Activated B cell treated with CpG ODN at 0.5 μM for 24 hours (primary cell): ENCODE measurements around the gene GNAL. TPM values are rescaled to one million over a fixed set of nuclear protein-coding genes. Genes with fewer than 3 reads are reported as not detected.
"Not testable (repeated sequence)": the region's sequence is repeated elsewhere in the genome, so short reads cannot be mapped to it uniquely, and the experiment has no call there.

ENCODE experiments used
- ATAC-seq: fragments of 200-7000 bp; cut with Tn5 transposase; one replicate; pipeline ENCODE4 v1.10.0; 2021; ENCODE audit warnings: low read depth, mild to moderate bottlenecking, moderate library complexity
- CTCF ChIA-PET: fragments of 350-600 bp; sonication (Branson Sonifier 250); formaldehyde crosslinking; loops from one replicate; lab custom pipeline; 2021; ENCODE audit warnings: antibody characterized with exemption; lab: Charles Lee
- POLR2A ChIA-PET: fragments of 350-600 bp; sonication (Branson Sonifier 250); formaldehyde crosslinking; loops from one replicate; lab custom pipeline; 2021; ENCODE audit warnings: antibody characterized with exemption; lab: Charles Lee
- DNase-seq: peaks from one replicate; pipeline ENCODE4 v3.0.0; 2022
- H3K27ac Mint-ChIP-seq: one replicate; pipeline ENCODE4 v1.8.0; 2020; ENCODE audit warnings: mixed read lengths
- H3K27me3 Mint-ChIP-seq: one replicate; pipeline ENCODE4 v1.8.0; 2021; ENCODE audit warnings: mixed read lengths
- H3K36me3 Mint-ChIP-seq: one replicate; pipeline ENCODE4 v1.8.0; 2021; ENCODE audit warnings: low read depth, mixed read lengths
- H3K4me1 Mint-ChIP-seq: one replicate; pipeline ENCODE4 v1.8.0; 2021; ENCODE audit warnings: mixed read lengths
- H3K4me3 Mint-ChIP-seq: one replicate; pipeline ENCODE4 v1.8.0; 2020; ENCODE audit warnings: mild to moderate bottlenecking, mixed read lengths
- H3K9me3 Mint-ChIP-seq: one replicate; pipeline ENCODE4 v1.8.0; 2020; ENCODE audit warnings: mixed read lengths
- intact Hi-C: fragments of 100-400 bp; cut with micrococcal nuclease; formaldehyde crosslinking; loops from one replicate; pipeline ENCODE4 v1.15.1; 2024
- total RNA-seq: library from RNA; stranded (reverse); gene quantifications from 2 replicates; pipeline ENCODE4 v1.2.3, GENCODE V29; 2022
- TF ChIP-seq, protein P1 (sequence below): fragments of 200-600 bp; IDR thresholded peaks from one replicate; pipeline ENCODE4 v1.8.0; 2022; ENCODE audit warnings: antibody characterized with exemption, mild to moderate bottlenecking

The GNAL gene
- total RNA-seq, 1 donor from 2014 or later, result not detected

DNA sequence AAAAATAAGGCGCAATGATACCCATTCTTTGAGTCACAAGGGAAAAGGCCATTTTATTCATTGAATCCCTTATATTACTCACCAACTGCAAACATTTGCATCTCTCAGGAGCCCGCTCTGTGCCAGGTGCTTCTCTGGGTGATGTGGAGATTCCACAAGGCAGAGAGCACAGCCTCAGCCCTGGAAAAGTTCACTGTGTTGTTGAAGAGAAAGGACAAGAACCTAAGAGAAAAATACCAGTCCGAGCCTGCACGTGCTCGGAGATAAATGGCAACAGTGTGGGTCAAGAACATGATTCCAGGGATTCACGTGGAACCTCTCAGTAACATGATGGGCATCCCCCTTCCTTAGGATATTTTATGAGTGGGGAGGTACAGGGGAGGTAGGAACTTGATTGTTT, 11.8 kb downstream of the GNAL start:
- no peak overlapping the region for H3K27ac Mint-ChIP-seq
- intact Hi-C loops, result no loop called here
- H3K9me3 Mint-ChIP-seq, result no peaks in the 10 kb centered on the region
- POLR2A ChIA-PET, result no interaction called here
- no peaks in the 10 kb centered on the region for H3K36me3 Mint-ChIP-seq
- TF ChIP-seq, protein P1, sequence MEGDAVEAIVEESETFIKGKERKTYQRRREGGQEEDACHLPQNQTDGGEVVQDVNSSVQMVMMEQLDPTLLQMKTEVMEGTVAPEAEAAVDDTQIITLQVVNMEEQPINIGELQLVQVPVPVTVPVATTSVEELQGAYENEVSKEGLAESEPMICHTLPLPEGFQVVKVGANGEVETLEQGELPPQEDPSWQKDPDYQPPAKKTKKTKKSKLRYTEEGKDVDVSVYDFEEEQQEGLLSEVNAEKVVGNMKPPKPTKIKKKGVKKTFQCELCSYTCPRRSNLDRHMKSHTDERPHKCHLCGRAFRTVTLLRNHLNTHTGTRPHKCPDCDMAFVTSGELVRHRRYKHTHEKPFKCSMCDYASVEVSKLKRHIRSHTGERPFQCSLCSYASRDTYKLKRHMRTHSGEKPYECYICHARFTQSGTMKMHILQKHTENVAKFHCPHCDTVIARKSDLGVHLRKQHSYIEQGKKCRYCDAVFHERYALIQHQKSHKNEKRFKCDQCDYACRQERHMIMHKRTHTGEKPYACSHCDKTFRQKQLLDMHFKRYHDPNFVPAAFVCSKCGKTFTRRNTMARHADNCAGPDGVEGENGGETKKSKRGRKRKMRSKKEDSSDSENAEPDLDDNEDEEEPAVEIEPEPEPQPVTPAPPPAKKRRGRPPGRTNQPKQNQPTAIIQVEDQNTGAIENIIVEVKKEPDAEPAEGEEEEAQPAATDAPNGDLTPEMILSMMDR, result no peak
- ATAC-seq (no peak), DNase-seq (no peak)
- no peaks in the 10 kb centered on the region for H3K4me1 Mint-ChIP-seq
- CTCF ChIA-PET, result no interaction called here
- H3K4me3 Mint-ChIP-seq, result no peak overlapping the region
- H3K27me3 Mint-ChIP-seq, result peaks cover 11% of the 10 kb centered on the region

DNA sequence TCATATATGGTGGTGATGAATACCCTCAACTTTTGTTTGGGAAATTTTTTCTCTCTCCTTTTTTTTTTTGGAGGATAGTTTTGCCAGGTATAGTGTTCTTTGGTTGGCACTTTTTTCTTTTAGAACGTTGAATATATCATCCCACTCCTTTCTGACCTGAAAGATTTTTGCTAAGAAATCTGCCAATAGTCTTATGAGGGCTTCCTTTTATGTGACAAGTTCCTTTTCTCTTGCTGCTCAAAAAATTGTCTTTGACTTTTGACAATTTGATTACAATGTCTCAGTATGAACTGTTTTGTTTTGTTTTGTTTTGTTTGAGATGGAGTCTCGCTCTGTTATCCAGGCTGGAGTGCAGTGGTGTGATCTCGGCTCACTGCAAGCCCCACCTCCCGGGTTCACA, 21.5 kb downstream of the GNAL start:
- ATAC-seq (no peak), DNase-seq (no peak)
- Mint-ChIP-seq H3K9me3 (peaks cover 9% of the 10 kb centered on the region), H3K27ac (no peak overlapping the region), H3K36me3 (no peaks in the 10 kb centered on the region), H3K27me3 (peaks cover 25% of the 10 kb centered on the region), H3K4me1 (no peaks in the 10 kb centered on the region), H3K4me3 (no peak overlapping the region)
- CTCF ChIA-PET, result interaction anchor here (0.7 kb wide), 1 partner anchor 291 kb away, joined by 4 read pairs; no protein-coding TSS in a partner anchor
- intact Hi-C loops, result no loop called here
- TF ChIP-seq, protein P1, result no peak
- POLR2A ChIA-PET, result no interaction called here

DNA sequence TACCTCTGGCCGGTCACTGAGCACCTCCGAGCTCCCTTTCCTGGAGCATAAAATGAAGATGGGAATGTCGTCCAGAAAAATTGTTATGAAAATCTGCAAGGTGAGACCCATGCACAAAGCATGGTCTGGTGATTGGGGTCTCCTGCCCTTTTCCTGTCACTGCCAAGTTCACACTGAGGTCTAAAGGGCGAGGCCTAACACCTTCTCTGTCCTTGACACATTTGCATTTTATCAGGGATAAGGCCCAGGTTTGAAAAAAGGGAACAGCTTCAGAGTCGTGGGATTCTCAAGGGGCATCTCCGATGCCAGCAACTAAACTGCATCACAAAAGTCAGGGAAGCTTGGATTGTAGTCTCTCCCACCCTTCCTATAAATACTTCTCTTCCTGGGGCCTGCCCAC, 24.7 kb downstream of the GNAL start:
- intact Hi-C loops, result no loop called here
- H3K4me3 Mint-ChIP-seq, result no peak overlapping the region
- POLR2A ChIA-PET, result no interaction called here
- no peak for ATAC-seq
- H3K9me3 Mint-ChIP-seq, result peaks cover 9% of the 10 kb centered on the region
- CTCF ChIA-PET, result no interaction called here
- no peak for DNase-seq
- TF ChIP-seq, protein P1, result no peak
- H3K27me3 Mint-ChIP-seq, result peaks cover 30% of the 10 kb centered on the region
- H3K4me1 Mint-ChIP-seq, result no peaks in the 10 kb centered on the region
- H3K36me3 Mint-ChIP-seq, result no peaks in the 10 kb centered on the region
- no peak overlapping the region for H3K27ac Mint-ChIP-seq

DNA sequence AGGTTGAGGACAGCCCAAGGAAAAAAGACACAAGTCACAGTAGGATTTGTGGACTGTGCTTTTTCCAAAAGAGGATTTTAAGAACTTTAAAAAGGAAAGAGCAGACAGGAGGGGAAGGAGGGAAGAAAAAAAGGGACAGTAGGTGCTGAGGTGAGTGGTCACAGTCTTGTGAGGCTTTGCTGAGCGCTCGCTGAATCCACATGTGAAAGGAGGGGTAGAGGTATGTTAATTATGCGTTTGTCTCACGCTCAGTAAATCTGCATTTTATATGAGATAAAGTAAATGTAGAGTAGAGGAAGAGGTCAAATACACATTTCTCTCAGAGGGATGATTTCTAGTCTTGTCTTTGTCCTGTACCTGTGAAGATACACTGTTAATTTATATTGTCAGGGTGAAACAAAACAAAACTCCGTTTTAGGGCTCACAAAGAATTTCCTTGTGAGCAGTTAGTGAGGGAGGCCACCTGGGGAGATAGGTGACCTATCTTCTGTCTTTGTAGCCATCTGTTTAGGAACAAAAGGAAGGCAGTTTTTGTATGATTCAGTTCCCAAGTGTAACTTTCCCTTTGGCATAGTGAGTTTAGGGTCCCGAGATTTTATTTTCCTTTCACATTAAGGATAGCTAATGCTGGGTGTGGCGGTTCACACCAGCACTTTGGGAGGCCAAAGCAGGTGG, 25.3 kb downstream of the GNAL start:
- CTCF ChIA-PET, result no interaction called here
- Mint-ChIP-seq H3K4me3 (no peak overlapping the region), H3K9me3 (peaks cover 7% of the 10 kb centered on the region), H3K4me1 (no peaks in the 10 kb centered on the region), H3K27me3 (peaks cover 30% of the 10 kb centered on the region), H3K36me3 (no peaks in the 10 kb centered on the region), H3K27ac (no peak overlapping the region)
- no peak for DNase-seq
- POLR2A ChIA-PET, result no interaction called here
- intact Hi-C loops, result no loop called here
- TF ChIP-seq, protein P1, result no peak
- no peak for ATAC-seq

DNA sequence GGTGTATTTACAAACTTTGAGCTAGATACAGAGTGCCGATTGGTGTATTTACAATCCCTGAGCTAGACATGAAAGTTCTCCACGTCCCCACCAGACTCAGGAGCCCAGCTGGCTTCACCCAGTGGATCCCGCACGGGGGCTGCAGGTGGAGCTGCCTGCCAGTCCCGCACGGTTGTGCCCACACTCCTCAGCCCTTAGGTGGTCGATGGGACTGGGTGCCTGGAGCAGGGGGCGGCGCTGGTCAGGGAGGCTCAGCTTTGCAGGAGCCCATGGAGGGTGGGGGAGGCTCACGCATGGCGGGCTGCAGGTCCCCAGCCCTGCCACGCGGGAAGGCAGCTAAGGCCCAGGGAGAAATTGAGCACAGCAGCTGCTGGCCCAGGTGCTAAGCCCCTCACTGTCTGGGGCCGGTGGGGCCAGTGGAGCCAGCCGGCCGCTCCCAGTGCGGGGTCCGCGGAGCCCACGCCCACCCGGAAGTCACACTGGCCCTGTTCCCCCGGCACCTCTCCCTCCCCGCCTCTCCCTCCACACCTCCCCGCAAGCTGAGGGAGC, 27.8 kb downstream of the GNAL start:
- peaks cover 27% of the 10 kb centered on the region for H3K27me3 Mint-ChIP-seq
- ATAC-seq, H3K4me3 Mint-ChIP-seq, H3K36me3 Mint-ChIP-seq, H3K9me3 Mint-ChIP-seq, DNase-seq, intact Hi-C loops, H3K27ac Mint-ChIP-seq, H3K4me1 Mint-ChIP-seq, CTCF ChIA-PET, POLR2A ChIA-PET: not testable (repeated sequence)
